ENCODE data around the gene MTUS2. TPM values are rescaled to one million over a fixed set of nuclear protein-coding genes. Genes with fewer than 3 reads are reported as not detected.

The MTUS2 gene
- total and polyA plus RNA-seq, 8 donors, result 0.12 to 28.1 (median 3.5) TPM; not detected in 1

GRCh38 chr13:28866932-28867331 is 46.8 kb downstream of the MTUS2 start:
- 58 to 90% (median 81%) methylated on average over 1 of the region's 1 CpG for WGBS, 5 donors
- Histone ChIP-seq H3K9me3 (peaks cover 0 to 7% (median 4%) of the 10 kb centered on the region in 4 donors), H3K4me3 (no peak overlapping the region), H3K4me1 (no peaks in the 10 kb centered on the region), H3K27me3 (no peaks in the 10 kb centered on the region), H3K27ac (no peak overlapping the region), H3K36me3 (no peaks in the 10 kb centered on the region)
- no peak for TF ChIP-seq CTCF (IDR thresholded peaks at IDR 0.05)
- no peak for TF ChIP-seq POLR2AphosphoS5 (IDR thresholded peaks at IDR 0.05)
- TF ChIP-seq POLR2A (IDR thresholded peaks at IDR 0.05), result no peak
- intact Hi-C loops (cut with DNase I; ENCODE audit: low total_unique reads), result no loop called here
- no peak for DNase-seq

GRCh38 chr13:28867564-28867963 is 47.4 kb downstream of the MTUS2 start:
- H3K36me3 ChIP-seq, result no peaks in the 10 kb centered on the region
- intact Hi-C loops (cut with DNase I; ENCODE audit: low total_unique reads), result no loop called here
- WGBS, 5 donors, result 38 to 70% (median 45%) methylated on average over 1 of the region's 1 CpG

GRCh38 chr13:28872427-28873176 is 52.5 kb downstream of the MTUS2 start:
- no peaks in the 10 kb centered on the region for H3K4me1 ChIP-seq
- intact Hi-C loops (cut with DNase I; ENCODE audit: low total_unique reads), result no loop called here
- 49 to 73% (median 57%) methylated on average over 2 of the region's 2 CpGs for WGBS, 5 donors

More at GRCh38 chr13:28867564-28867963, 47.4 kb downstream of the MTUS2 start:
- H3K4me1 ChIP-seq, result no peaks in the 10 kb centered on the region
- H3K27me3 ChIP-seq, result no peaks in the 10 kb centered on the region
- no peak overlapping the region for H3K27ac ChIP-seq
- TF ChIP-seq POLR2A (IDR thresholded peaks at IDR 0.05), result no peak
- no peak for TF ChIP-seq EP300 (IDR thresholded peaks at IDR 0.05)
- no peak overlapping the region for H3K4me3 ChIP-seq
- peaks cover 4 to 13% (median 9%) of the 10 kb centered on the region in 4 donors for H3K9me3 ChIP-seq
- no peak for DNase-seq

GRCh38 chr13:28875846-28876615 is 55.9 kb downstream of the MTUS2 start:
- Histone ChIP-seq H3K4me1 (no peaks in the 10 kb centered on the region), H3K4me3 (no peak overlapping the region), H3K27me3 (no peaks in the 10 kb centered on the region), H3K9me3 (peaks cover 5 to 32% (median 23%) of the 10 kb centered on the region in 4 donors), H3K27ac (no peak overlapping the region), H3K36me3 (no peaks in the 10 kb centered on the region)
- no peak for TF ChIP-seq POLR2A (IDR thresholded peaks at IDR 0.05)
- TF ChIP-seq EP300 (IDR thresholded peaks at IDR 0.05), result no peak
- no peak for TF ChIP-seq POLR2AphosphoS5 (IDR thresholded peaks at IDR 0.05)
- no peak for TF ChIP-seq CTCF (IDR thresholded peaks at IDR 0.05)
- no peak for DNase-seq
- WGBS, 5 donors, result 79 to 91% (median 87%) methylated on average over 6 of the region's 6 CpGs
- intact Hi-C loops (cut with DNase I; ENCODE audit: low total_unique reads), result no loop called here

More at GRCh38 chr13:28872427-28873176, 52.5 kb downstream of the MTUS2 start:
- no peak overlapping the region for H3K4me3 ChIP-seq
- H3K36me3 ChIP-seq, result no peaks in the 10 kb centered on the region
- TF ChIP-seq EP300 (IDR thresholded peaks at IDR 0.05), result no peak
- no peak for TF ChIP-seq POLR2A (IDR thresholded peaks at IDR 0.05)
- no peak for TF ChIP-seq POLR2AphosphoS5 (IDR thresholded peaks at IDR 0.05)
- no peak for TF ChIP-seq CTCF (IDR thresholded peaks at IDR 0.05)
- DNase-seq, result no peak
- no peaks in the 10 kb centered on the region for H3K27me3 ChIP-seq
- H3K9me3 ChIP-seq, result peaks cover 5 to 36% (median 23%) of the 10 kb centered on the region in 4 donors
- no peak overlapping the region for H3K27ac ChIP-seq

Measured in stomach (tissue), 9 donors.